ENCODE data around the gene GPR146. TPM values are rescaled to one million over a fixed set of nuclear protein-coding genes. Genes with fewer than 3 reads are reported as not detected.
A peak's percentile ranks its signal among the peaks of the same experiment; 100 is the strongest.

GPR146 gene
- polyA plus RNA-seq, 3 donors, result 0.48 to 0.92 (median 0.48) TPM

GRCh38 chr7:1046722-1047679 is 2.7 kb downstream of the GPR146 start:
- 94% methylated on average over 6 of the region's 15 CpGs for WGBS (ENCODE audit: insufficient coverage)
- H3K27me3 Mint-ChIP-seq (ENCODE audit: low read depth in 3 of 3), result peaks cover 18 to 25% (median 21%) of the 10 kb centered on the region in 3 donors
- H3K9me3 Mint-ChIP-seq, result peaks cover 0 to 2% (median 0%) of the 10 kb centered on the region in 7 donors
- peaks cover 28% of the 10 kb centered on the region for H3K4me1 Mint-ChIP-seq
- Histone ChIP-seq H3K9ac (ENCODE audit: insufficient read depth, low read length, poor library complexity, severe bottlenecking) (no peak overlapping the region), H3K36me3 (replicated peaks in 1 of 2; ENCODE audit: control insufficient read depth in 1 of 2, insufficient read depth in 2 of 2, low read length in 2 of 2) (no peaks in the 10 kb centered on the region), H3K4me1 (ENCODE audit: control insufficient read depth in 1 of 2, insufficient read depth in 2 of 2, low read length in 2 of 2) (peaks cover 20 to 35% of the 10 kb centered on the region in 2 donors), H3K4me2 (replicated peaks; ENCODE audit: extremely low read depth, low read length, poor library complexity, severe bottlenecking) (no peak overlapping the region), H2AFZ (ENCODE audit: insufficient read depth, low read depth, low read length, poor library complexity, severe bottlenecking) (no peak overlapping the region), H3K9me3 (replicated peaks in 1 of 2; ENCODE audit: control insufficient read depth in 1 of 2, insufficient read depth in 1 of 2, low read length in 2 of 2) (no peaks in the 10 kb centered on the region), H3K27ac (ENCODE audit: low read depth in 1 of 2, low read length in 2 of 2) (no peak overlapping the region), H3K27me3 (ENCODE audit: control insufficient read depth in 2 of 2, insufficient read depth in 2 of 2, low read length in 2 of 2) (peaks cover 0 to 14% of the 10 kb centered on the region in 2 donors), H4K20me1 (ENCODE audit: insufficient read depth, low read length) (no peaks in the 10 kb centered on the region), H3K79me2 (ENCODE audit: insufficient read depth, low read length) (no peaks in the 10 kb centered on the region), H3K4me3 (replicated peaks in 1 of 3; ENCODE audit: low read depth in 2 of 3, low read length in 3 of 3) (no peak overlapping the region)
- no peak overlapping the region for H3K4me3 Mint-ChIP-seq
- H3K27ac Mint-ChIP-seq, result no peak overlapping the region
- TF ChIP-seq CTCF (IDR thresholded peaks at IDR 0.05), result no peak
- intact Hi-C loops (cut with micrococcal nuclease), result loop anchor here in 1 of 2 donors (5.0 kb wide), 1 partner anchor 115 kb away; the partner anchor contains the start of gene ZFAND2A
- peaks cover 0 to 10% of the 10 kb centered on the region in 2 donors for H3K36me3 Mint-ChIP-seq
- DNase-seq, result no peak

GRCh38 chr7:1049006-1049741 is 4.8 kb downstream of the GPR146 start:
- Histone ChIP-seq H3K4me1 (ENCODE audit: control insufficient read depth in 1 of 2, insufficient read depth in 2 of 2, low read length in 2 of 2) (peaks cover 12 to 17% of the 10 kb centered on the region in 2 donors), H3K36me3 (replicated peaks in 1 of 2; ENCODE audit: control insufficient read depth in 1 of 2, insufficient read depth in 2 of 2, low read length in 2 of 2) (no peaks in the 10 kb centered on the region), H3K79me2 (ENCODE audit: insufficient read depth, low read length) (no peaks in the 10 kb centered on the region), H3K4me3 (replicated peaks in 1 of 3; ENCODE audit: low read depth in 2 of 3, low read length in 3 of 3) (no peak overlapping the region), H3K27me3 (ENCODE audit: control insufficient read depth in 2 of 2, insufficient read depth in 2 of 2, low read length in 2 of 2) (peaks cover 0 to 22% of the 10 kb centered on the region in 2 donors), H4K20me1 (ENCODE audit: insufficient read depth, low read length) (no peaks in the 10 kb centered on the region), H3K4me2 (replicated peaks; ENCODE audit: extremely low read depth, low read length, poor library complexity, severe bottlenecking) (no peak overlapping the region), H2AFZ (ENCODE audit: insufficient read depth, low read depth, low read length, poor library complexity, severe bottlenecking) (peak overlapping the region; percentile 30), H3K27ac (ENCODE audit: low read depth in 1 of 2, low read length in 2 of 2) (no peak overlapping the region), H3K9ac (ENCODE audit: insufficient read depth, low read length, poor library complexity, severe bottlenecking) (no peak overlapping the region), H3K9me3 (replicated peaks in 1 of 2; ENCODE audit: control insufficient read depth in 1 of 2, insufficient read depth in 1 of 2, low read length in 2 of 2) (no peaks in the 10 kb centered on the region)
- no peak overlapping the region for H3K4me3 Mint-ChIP-seq
- H3K9me3 Mint-ChIP-seq, result no peaks in the 10 kb centered on the region
- no peak for TF ChIP-seq CTCF (IDR thresholded peaks at IDR 0.05)
- DNase-seq, result no peak
- peak overlapping the region in 1 of 7 donors; percentile 78 for H3K27ac Mint-ChIP-seq
- 40% methylated on average over 14 of the region's 23 CpGs for WGBS (ENCODE audit: insufficient coverage)
- peaks cover 26 to 44% (median 29%) of the 10 kb centered on the region in 3 donors for H3K27me3 Mint-ChIP-seq (ENCODE audit: low read depth in 3 of 3)
- H3K36me3 Mint-ChIP-seq, result peaks cover 2 to 10% of the 10 kb centered on the region in 2 donors
- peaks cover 20% of the 10 kb centered on the region for H3K4me1 Mint-ChIP-seq
- intact Hi-C loops (cut with micrococcal nuclease), result loop anchor here in 1 of 2 donors (5.0 kb wide), 1 partner anchor 113 kb away; the partner anchor contains the start of gene ZFAND2A

Data from CD14-positive monocyte (primary cell).